ENCODE results near the gene BARD1.

DNA sequence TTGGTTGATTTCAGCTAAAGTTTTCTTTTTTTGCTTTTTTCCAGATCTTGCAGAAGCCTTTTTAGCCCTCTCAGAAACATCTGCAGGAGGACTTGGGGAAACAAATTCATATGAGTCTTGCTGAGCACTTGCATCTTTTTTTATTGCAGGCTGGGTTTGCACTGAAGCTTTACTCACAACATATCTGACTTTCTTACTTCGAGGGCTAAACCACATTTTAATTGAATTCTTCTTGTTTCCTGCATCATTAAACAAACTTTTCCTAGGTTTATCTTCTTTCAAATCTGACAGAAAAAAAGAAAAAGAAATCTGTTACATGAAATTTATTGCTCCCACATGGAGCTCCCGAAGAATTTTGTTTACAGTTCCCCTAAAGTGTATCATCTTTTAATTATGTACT lies 28.3 kb downstream of the BARD1 start:
- TF ChIP-seq, protein P1, sequence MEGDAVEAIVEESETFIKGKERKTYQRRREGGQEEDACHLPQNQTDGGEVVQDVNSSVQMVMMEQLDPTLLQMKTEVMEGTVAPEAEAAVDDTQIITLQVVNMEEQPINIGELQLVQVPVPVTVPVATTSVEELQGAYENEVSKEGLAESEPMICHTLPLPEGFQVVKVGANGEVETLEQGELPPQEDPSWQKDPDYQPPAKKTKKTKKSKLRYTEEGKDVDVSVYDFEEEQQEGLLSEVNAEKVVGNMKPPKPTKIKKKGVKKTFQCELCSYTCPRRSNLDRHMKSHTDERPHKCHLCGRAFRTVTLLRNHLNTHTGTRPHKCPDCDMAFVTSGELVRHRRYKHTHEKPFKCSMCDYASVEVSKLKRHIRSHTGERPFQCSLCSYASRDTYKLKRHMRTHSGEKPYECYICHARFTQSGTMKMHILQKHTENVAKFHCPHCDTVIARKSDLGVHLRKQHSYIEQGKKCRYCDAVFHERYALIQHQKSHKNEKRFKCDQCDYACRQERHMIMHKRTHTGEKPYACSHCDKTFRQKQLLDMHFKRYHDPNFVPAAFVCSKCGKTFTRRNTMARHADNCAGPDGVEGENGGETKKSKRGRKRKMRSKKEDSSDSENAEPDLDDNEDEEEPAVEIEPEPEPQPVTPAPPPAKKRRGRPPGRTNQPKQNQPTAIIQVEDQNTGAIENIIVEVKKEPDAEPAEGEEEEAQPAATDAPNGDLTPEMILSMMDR (IDR thresholded peaks at IDR 0.05): no peak
- no peak for TF ChIP-seq POLR2A (IDR thresholded peaks at IDR 0.05)
